ENCODE data around the gene ABCA13.
"Not testable (repeated sequence)": the region's sequence is repeated elsewhere in the genome, so short reads cannot be mapped to it uniquely, and the experiment has no call there.

ABCA13 gene

DNA sequence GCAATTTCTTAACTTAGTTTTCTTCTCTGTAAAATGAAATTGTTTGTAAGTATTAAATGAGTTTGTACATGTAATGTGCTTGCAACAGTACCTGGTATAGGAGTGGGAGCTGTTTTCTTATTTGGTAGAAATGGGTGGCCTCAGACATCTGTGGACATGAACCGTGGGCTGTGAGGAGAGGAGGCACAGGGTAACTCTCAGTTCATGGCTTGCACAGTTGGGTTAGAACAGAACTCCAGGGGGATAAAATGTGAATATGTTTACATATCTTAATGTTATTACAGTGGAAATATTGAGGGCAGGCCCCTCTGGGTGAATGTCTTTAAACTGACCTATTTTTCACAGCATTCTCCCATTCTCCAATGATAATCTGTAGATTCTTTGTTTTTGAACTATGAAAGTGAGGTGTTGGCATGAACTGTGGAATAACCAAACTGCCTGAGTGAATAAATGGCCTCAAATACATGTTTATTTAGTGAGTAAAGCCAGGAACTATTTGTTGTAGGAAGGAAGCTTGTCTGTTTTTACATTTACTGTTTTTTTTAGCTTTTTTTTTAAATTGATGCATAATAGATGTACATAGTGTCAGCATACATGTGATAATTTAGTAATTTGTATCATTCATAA lies 2.6 kb downstream of the ABCA13 start:
- peak; percentile 15 for DNase-seq

DNA sequence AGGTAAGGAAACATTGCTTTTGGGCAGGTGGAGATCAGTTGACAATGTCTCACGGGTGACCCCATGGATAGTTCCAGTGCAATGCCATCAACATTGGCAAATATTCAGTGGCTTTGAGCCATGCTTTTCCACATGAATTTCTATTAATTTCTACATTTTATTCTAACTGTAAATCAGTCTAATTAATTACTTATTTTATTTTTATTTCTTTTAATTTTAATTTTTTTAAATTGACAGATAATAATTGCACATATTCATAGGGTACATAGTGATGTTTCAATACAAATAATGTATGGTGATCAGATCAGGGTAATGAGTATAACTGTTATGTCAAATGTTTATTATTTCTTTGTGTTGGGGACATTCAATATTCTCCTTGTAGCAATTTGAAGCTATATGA lies 3.8 kb downstream of the ABCA13 start:
- no peak for DNase-seq

DNA sequence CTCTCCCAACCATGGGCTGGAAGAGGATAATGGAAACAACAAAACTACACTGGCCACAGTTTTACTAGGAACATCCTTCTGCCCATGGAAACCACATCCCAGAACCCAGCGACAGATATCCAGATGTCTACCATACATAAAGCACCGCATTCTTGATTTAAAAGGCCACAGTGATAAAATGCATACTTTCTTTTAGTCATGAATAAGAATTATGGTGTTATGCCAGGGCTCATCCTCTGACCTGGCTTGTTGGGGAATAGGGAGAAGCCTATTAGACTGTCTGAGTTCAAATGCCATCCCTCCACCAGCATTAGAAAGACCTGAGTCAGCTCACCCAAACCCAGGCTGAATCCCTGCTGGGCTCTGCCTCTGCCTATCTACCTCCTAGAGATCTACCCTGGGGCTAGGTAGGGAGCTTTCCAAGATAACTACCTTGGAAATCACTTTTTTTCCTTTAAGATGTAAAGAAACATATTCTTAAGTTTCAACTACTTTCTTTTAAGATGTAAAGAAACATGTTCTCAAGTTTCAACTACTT lies 5.2 kb downstream of the ABCA13 start:
- peak; percentile 25 for DNase-seq

DNA sequence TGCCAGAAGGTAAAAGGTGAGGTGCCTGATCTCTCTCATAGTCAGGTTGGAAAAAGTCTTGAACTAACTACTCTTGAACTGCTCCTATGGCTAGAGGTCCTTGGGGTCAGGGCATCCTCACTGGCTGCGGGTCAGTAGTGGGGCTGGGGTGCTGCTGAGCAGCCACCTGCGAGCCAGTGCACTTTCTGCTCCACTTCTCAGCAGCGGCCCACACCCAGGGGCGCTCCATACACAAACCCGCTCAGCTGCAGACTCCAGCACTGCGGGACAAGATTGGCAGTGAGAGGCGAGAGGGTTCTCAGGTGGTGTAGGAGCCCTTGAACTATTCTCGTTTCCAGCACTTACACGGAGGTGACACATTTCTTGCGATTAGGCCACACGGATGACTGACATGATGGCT lies 6.0 kb downstream of the ABCA13 start:
- DNase-seq: no peak

DNA sequence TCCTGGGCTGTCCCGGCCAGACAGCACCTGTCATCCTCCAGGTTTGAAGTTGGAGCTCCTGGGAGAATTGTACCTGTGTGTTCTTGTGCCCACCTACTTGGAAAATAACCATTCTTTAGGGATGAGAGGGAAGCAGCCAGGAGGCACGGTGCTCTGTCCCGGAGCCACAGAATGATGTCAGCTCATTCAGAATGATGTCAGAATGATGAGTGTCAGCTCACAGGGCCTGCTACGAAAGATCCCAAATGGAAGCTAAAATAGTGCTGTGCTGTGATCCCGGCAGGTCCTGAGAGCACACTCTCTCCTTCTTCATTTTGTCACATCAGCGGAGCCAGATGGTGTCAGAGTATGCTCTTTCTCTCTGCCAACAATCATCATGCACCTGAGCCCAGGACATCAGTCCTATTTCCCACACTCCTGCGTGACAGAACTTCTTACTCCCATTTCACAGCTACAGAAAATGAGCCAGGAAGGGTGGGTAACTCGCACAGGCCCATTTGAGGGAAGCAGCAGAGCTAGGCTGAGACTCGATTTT lies 8.3 kb downstream of the ABCA13 start:
- DNase-seq: no peak

DNA sequence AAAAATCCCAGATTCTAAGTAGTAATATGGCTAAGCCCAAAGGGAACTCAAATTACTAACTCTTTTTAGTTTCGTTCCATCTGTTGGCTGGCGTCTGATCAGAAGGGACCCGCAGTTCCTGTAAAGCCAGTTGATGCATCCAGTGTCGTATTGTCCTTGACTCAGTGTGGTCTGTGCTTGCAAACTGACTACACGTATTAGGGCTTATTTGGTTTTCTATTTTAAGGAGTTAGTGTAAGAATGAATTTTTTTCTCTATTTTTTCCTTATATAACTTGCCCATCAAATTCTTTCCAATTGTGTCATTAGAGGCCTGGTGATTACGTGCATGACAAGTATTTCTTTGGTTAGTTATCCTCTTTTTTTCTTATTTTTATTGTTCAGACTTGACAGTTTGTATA lies 9.7 kb downstream of the ABCA13 start:
- peak; percentile 70 for DNase-seq

DNA sequence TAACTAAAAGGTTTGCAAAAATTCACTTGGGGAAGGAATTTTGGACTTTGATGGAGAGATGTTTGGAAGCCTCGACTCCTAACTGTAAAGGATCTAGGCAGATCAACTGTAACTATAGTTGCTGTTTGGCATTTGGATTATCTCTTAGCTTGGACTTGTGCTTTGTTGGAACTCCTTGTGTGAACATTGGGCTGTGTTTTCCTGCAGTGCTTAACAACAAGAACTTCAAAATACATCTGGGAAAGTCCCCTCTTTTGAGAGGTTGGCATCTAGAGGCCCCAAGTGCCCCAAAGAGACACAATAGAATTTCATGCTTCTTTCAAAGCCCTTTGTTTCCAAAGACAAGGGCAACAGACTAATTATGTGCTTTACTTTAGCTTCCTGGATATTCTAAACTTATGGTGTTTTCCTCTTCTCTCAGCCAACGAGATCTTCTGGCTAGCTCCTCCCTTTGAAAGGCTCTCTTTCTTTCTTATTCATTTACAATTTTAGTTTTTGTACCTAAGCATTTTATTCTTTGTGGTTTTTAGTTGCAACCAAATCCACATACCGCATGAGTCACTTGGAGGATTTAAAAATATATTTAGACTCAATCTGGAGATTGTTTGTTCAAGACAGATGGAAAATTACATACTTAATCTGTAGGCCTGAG lies 11.6 kb downstream of the ABCA13 start:
- DNase-seq: peak; percentile 65

DNA sequence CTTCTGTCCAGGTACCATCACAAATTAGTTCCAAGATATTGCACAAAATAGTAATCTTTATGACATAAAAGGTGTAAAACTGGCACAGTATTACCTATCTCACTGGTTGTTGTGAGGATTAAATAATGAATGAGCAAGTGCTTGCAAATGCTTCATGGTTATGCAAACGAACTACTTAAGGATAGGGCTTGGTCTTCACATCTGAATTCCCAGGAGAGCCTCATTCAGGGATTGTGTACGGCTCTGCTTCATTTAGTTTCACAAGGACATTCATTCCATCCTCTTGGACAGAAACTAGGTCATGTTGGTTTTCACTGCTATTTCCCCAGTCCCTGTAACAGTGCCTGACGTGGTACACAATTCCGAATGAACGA lies 12.1 kb downstream of the ABCA13 start:
- DNase-seq: peak; percentile 13

DNA sequence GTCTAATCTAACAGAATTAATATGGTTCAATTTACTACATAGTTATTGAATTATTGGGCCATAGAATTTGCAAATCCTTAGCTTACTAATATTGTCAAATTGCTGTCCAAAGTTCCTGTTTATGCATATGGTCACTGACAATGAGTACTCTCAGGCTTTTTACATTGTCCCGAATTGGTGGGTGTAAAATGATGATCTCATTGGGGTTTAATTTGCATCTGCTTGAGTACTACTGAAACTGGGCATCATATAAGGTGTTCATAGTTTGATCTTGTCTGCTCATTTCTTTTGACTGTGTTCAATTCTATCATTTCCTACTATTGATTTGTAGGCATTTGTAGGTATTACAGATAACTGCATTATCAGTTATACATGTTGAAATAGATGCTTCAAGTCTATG lies 12.7 kb downstream of the ABCA13 start:
- no peak for DNase-seq

DNA sequence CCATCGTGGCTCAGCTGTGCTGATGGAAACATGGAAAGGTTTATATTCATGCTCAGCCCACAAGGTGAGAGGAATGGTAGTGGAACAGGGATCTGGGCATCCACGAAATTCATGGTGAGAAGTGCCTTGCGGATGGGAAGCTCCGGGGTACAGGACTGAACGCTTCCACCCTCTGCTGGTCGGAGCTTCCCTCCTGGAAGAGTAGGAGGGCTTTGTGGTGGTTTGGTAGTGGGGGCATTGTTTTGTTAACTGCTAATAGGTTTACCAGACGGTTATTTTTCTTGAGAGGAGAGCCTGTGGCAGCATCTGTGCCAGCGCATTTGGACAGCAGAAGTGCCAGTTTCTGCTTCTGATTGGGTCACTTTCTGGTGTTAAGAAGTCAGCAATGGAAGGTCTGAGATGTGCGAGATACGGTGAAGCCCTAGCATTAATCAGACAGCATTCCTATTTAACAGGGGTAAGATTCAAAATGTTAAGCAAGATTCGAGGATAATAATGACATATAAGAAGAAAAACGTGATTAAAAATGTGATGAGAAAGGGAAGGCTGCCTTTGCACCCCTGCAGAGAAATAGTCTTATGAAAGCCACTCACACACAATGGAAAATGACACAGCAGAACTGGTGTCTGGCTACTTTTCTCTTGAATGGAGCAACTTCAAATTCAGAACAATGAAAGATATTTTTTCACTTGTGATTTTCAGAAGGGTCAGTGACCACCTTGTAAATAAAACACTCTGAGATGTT lies 17.7 kb downstream of the ABCA13 start:
- peak; percentile 57 for DNase-seq

DNA sequence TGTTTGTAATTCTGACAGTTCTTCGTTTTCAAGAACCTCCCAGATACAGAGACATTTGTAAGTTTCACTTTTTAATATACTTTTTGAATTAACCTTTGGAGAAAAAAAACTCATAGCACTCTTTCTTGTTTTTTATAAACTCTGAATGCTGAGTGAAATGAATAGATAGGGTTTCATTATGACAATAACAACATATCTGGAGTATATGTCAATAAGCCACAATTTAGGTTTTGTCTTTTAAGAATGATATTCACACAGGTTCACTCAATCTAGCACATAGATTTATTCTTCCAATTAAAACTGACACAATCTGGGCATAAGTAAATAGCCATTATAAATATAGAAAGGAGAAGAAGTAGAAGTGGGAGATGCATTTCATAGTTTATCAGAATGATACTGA lies 21.7 kb downstream of the ABCA13 start:
- DNase-seq: no peak

DNA sequence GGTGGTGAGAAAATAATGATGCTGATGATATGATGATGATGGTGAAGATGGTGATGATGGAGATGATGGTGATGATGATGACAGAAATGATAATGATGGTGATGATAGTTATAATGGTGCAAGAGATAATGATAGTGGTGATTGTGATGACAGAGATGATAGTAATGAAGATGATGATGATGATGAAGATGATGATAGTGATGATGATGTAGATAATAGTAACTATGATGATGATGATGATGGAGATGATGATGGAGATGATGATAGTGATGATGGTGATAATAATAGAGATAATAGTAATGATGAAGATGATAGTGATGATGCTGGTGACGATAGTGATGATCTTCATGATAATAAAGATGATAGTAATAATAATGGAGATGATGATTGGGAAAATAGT lies 22.2 kb downstream of the ABCA13 start:
- DNase-seq: no peak

DNA sequence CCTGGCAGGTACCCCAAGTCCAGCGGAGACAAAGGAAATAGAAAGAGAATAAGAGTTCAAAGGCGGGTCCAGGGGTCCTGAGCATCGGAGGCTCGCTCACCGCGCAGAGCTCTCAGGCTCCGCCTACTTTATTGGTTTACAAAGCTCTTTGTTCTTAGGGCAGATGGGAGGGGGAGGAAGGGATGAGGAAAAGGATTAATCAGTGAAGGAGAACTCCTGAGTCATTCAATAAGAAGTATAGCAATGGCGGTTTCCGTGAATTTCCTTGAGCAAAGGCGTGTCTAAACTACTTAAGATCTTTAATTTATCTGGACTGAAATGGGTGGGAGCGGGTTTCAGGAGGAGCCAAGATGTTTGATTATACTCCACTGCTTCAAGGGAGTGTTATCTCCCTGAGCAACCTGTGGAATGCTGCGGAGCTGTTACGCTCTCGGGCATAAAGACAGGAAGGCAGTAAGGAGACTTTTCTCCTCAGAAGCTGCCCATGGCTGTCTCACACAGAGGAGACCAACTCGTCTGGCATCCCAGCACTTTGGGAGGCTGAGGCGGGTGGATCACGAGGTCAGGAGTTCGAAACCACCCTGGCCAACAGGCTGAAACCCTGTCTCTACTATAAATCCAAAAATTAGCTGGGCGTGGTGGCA lies 29.8 kb downstream of the ABCA13 start:
- DNase-seq: not testable (repeated sequence)

DNA sequence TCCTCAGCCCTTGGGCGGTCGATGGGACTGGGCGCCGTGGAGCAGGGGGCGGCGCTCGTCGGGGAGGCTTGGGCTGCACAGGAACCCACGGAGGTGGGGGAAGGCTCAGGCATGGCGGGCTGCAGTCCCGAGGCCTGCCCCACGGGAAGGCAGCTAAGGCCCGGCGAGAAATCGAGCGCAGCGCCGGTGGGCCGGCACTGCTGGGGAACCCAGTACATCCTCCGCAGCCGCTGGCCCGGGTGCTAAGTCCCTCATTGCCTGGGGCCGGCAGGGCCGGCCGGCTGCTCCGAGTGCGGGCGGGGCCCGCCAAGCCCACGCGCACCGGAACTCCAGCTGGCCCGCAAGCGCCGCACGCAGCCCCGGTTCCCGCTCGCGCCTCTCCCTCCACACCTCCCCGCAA lies 31.7 kb downstream of the ABCA13 start:
- DNase-seq: not testable (repeated sequence)

DNA sequence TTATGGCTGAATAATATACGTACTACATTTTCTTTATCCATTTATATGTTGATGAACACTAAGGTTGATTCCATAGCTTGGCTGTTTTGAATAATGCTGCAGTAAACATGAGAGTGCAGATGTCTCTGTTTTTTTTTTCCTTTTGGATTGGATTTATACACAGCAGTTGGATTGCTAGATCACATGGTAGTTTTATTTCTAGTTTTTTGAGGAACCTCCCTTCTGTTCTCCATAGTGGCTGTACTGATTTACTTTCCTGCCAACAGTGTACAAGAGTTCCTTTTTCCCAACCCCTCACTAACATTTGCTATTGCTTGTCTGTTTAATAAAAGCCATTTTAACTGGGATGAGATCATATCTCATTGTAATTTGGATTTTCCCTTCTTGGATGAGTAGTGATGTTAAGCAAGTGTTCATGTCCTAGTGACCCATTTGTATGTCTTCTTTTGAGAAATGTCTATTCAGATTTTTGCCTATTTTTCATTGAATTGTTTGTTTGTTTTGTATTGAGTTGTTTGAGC lies 36.0 kb downstream of the ABCA13 start:
- DNase-seq: no peak

DNA sequence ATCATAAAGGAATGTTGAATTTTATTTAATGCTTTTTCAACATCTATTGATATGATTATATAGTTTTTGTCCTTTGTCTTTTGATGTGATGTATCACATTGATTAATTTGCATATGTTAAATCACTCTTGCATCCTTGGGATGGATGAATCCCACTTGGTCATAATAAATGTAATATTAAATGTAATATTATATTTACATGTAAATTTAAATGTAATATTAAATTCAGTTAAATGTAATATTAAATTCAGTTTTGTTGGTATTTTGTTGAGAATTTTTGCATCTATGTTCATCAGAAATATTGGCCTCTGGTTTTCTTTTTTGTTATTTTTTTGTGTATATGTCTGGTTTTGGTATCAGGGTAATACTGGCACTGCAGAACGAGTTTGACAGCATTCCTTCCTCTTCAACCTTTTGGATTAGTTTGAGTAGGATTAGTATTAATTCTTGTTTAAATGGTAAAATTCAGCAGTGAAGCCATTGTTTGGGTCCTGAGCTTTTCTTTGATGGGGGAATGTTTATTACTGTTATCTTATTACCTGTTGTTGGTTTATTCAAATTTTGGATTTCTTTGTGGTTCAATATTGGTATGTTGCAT lies 37.8 kb downstream of the ABCA13 start:
- no peak for DNase-seq

DNA sequence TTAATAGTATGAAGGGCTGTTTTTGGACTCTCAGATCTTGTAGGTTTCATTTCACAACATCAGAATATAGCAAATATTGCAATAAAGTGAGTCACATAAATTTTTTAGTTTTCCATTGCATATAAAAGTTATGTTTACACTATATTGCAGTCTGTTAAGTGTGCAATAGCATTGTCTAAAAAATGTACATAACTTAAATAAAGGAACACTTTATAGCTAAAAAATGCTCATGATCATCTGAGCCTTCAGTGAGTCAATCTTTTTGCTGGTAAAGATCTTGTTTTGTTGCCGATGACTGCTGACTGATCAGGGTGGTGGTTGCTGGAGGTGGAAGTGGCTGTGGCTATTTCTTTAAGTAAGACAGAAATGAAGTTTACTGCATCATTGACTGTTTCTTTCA lies 42.0 kb downstream of the ABCA13 start:
- peak; percentile 2 for DNase-seq

DNA sequence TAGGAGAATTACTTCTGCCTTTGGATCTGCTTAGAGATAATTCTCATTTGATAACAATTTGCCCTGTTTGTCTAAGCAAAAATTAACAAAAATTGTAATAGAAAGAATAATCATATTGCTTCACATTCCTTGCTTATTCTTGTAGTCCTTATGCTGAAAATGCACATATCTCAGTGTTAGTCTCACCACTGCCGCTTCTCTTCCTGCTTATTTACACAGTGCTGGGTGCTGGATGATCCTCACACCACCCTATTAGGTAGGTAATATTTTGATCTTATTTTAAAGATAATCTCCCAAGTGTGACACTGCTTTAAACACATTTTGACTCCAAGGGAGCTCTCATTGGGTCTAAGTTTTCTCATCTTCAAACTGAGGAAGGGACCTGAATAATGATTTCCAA lies 46.0 kb downstream of the ABCA13 start:
- DNase-seq: no peak

DNA sequence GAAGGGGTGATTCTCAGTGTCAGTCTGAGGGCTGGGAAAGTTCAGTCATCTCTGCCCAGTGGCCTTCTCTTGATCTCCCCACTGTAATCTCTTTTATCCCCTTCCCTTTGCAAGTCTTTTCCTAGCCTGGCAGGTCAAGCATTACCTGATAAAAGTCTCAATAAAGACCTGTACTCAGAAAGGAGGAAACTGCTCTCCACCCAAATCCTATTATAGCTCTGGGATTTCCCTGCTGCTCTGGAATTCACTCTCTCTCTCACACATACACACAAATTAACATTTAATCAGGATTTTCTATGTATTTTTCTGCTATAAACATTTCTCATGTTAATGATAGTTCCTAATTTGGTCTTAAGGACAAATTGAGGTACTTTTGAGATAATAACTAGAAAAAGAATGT lies 46.5 kb downstream of the ABCA13 start:
- DNase-seq: no peak

DNA sequence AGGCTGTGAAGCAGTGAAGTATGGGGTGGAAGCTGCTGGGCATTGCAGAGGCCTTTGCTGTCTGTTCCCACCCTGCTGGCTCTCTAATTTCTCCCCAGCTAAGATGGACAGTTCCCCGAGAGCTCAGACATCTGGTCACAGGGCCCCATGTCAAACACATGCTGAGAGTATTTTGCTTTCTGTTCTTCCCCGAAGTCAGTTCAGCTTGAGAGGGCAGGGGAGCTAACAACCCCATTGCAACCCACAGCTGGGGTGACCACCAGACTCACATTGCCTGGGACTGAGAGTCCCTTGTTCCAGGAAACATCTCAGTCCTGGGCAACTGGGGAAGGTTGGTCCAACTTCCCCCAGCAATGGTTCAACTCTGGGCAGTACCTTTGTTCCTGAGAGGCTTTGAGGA lies 52.8 kb downstream of the ABCA13 start:
- DNase-seq: no peak

DNA sequence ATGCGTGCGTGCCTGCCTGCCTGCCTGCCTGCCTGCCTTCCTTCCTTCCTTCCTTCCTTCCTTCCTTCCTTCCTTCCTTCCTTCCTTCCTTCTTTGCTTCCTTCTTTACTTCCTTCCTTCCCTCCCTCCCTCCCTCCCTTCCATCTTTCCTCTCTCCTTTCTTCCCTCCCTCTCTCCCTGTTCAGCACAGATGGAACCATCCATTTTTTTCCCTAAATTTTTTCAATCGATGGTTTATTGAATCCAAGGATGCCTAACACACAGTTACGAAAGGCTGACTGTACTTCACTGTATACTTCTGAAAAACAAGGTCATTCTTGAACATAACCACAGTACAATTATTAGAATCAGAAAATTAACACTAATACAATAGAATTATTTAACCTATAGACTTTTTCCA lies 53.8 kb downstream of the ABCA13 start:
- DNase-seq: no peak

DNA sequence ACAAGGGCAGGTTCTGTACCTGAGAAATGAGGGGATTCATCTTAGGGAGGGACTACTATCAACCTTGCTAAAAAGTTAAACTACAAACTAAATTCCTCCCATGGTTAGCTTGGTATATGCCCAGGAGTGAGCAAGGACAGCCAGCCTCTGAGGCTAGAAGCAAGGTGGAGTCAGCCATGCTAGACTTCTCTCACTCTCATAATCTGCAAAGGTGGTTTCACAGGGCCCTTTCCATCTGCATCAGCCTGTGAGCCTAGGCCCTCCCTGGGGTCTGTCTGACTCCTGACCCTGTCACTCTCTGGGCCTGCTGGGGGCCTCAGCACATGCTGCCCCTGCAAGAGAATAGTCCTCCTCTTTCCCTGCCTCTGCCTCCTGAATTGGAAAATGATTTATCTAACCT lies 66.1 kb downstream of the ABCA13 start:
- no peak for DNase-seq

DNA sequence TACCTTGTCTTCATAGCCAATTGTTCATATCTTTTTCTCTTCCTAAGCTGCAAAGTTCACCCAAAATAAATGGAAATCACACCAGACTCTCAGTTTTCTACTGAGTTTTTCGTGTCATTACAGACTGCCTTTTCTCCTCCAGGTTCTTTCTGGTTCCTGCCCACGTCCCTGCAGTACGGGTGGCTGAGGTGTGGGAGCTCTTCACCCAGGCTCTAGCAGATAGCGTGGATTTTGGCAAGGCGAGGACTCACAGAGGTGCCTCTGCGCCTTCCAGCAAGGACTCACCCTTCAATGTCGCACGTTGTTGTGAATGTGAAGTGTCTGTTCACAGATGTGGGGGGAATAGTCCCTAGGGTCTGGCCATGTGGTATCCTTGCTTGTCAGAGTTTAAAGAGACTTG lies 71.6 kb downstream of the ABCA13 start:
- no peak for DNase-seq

Measured in fibroblast of upper back skin (primary cell).